ENCODE measurements around the gene TMEM41B.

DNA sequence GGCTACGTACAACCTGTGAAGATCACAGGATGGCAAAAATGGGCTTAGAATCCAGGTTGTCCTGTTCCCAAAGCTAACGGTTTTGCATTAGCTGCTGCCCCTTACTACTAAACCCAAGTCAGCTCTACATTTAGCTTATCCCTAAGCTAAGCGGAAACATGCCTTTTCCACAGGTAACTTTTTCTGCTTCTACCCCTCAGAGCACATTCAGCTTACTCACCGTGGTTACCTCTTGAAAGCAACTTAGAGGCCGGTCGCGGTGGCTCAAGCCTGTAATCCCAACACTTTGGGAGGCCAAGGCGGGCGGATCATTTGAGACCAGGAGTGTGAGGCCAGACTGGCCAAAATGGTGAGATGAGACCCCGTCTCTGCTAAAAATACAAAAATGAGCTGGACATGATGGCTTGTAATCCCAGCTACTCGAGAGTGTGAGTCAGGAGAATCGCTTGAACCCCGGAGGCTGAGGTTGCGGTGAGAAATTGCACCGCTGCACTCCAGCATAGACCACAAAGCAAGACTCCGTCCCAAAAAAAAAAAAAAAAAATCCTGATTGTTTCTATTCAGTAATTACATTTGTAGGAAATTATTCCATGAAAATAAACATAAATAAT lies 790 bp upstream of the TMEM41B start:
- TF ChIP-seq, protein P1, sequence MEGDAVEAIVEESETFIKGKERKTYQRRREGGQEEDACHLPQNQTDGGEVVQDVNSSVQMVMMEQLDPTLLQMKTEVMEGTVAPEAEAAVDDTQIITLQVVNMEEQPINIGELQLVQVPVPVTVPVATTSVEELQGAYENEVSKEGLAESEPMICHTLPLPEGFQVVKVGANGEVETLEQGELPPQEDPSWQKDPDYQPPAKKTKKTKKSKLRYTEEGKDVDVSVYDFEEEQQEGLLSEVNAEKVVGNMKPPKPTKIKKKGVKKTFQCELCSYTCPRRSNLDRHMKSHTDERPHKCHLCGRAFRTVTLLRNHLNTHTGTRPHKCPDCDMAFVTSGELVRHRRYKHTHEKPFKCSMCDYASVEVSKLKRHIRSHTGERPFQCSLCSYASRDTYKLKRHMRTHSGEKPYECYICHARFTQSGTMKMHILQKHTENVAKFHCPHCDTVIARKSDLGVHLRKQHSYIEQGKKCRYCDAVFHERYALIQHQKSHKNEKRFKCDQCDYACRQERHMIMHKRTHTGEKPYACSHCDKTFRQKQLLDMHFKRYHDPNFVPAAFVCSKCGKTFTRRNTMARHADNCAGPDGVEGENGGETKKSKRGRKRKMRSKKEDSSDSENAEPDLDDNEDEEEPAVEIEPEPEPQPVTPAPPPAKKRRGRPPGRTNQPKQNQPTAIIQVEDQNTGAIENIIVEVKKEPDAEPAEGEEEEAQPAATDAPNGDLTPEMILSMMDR (conservative IDR thresholded peaks at IDR 0.05; ENCODE audit: low read depth, low read length): no peak
- TF ChIP-seq MAZ (IDR thresholded peaks at IDR 0.05; ENCODE audit: borderline replicate concordance, low read depth, low read length) (no peak), FOS (IDR thresholded peaks at IDR 0.05; ENCODE audit: low read depth, low read length) (no peak), MXI1 (IDR thresholded peaks at IDR 0.05; ENCODE audit: borderline replicate concordance, low read depth, low read length) (no peak)
